Gastroesophageal sphincter (tissue), 3 donors: Measurements from ENCODE around the gene KLK3.

Experiments used
- POLR2AphosphoS5 ChIP-seq: sonication (generic); formaldehyde crosslinking; IDR thresholded peaks from one replicate; pipeline ENCODE4 v1.6.1; 2017; ENCODE audit warnings: antibody characterized with exemption
- TF ChIP-seq, protein P1 (sequence below), 4 experiments: fragments of 200-600 bp in 2 of 4; fragments of 450-650 bp in 2 of 4; sonication (generic) in 1 of 4; IDR thresholded peaks; one replicate each; pipeline ENCODE4 v1.5.1; 2017 to 2019; ENCODE audit warnings: antibody characterized with exemption in 4 of 4, mild to moderate bottlenecking in 2 of 4, moderate library complexity in 2 of 4

DNA sequence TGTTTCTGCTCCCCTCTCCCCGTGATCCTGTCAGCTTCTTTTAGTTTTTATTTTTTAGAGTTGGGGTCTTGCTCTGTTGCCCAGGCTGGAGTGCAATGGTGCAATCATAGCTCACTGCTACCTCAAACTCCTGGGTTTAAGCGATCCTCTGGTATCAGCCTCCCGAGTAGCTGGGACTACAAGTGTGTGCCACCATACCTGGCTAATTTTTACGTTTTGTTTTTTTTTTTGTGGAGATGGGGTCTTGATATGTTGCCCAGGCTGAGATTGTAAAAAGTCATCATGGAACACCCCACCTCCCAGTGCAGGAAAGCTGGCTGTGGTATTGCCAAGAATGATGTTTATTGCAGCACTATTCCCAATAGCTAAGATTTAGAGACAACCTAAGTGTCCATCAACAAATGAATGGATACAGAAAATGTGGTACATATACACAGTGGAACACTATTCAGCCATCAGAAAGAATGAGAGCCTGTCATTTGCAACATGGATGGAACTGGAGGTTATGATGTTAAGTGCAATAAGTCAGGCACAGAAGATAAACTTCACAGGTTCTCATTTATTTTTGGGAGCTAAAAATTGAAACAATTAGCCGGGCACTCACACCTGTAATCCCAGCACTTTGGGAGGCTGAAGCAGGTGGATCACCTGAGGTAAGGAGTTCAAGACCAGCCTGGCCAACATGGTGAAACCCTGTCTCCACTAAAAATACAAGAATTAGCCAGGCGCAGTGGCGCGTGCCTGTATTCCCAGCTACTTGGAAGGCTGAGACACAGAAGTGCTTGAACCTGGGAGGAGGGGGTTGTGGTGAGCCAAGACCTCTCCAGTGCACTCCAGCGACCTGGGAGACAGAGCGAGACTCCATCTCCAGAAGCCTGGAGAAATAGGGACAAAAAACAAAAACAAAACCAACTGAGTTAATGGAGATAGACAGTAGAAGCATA is 14.7 kb upstream of the KLK3 start:
- no peak for TF ChIP-seq POLR2AphosphoS5
- TF ChIP-seq, protein P1, sequence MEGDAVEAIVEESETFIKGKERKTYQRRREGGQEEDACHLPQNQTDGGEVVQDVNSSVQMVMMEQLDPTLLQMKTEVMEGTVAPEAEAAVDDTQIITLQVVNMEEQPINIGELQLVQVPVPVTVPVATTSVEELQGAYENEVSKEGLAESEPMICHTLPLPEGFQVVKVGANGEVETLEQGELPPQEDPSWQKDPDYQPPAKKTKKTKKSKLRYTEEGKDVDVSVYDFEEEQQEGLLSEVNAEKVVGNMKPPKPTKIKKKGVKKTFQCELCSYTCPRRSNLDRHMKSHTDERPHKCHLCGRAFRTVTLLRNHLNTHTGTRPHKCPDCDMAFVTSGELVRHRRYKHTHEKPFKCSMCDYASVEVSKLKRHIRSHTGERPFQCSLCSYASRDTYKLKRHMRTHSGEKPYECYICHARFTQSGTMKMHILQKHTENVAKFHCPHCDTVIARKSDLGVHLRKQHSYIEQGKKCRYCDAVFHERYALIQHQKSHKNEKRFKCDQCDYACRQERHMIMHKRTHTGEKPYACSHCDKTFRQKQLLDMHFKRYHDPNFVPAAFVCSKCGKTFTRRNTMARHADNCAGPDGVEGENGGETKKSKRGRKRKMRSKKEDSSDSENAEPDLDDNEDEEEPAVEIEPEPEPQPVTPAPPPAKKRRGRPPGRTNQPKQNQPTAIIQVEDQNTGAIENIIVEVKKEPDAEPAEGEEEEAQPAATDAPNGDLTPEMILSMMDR (IDR thresholded peaks at IDR 0.05): no peak
